Testis (tissue), 2 donors: ENCODE data around the gene UBP1.

ENCODE experiments used
- POLR2A ChIP-seq: fragments of 450-650 bp; IDR thresholded peaks from one replicate; pipeline ENCODE4 v1.6.1; 2017; ENCODE audit warnings: antibody characterized with exemption, mild to moderate bottlenecking, moderate library complexity
- TF ChIP-seq, protein P1 (sequence below), 3 experiments: fragments of 450-650 bp in 2 of 3; fragments of 200-600 bp in 1 of 3; sonication (generic) in 1 of 3; IDR thresholded peaks; one replicate each; pipeline ENCODE4 v1.5.1; 2016 to 2019; ENCODE audit warnings: antibody characterized with exemption in 3 of 3, mild to moderate bottlenecking in 2 of 3, moderate library complexity in 1 of 3

DNA sequence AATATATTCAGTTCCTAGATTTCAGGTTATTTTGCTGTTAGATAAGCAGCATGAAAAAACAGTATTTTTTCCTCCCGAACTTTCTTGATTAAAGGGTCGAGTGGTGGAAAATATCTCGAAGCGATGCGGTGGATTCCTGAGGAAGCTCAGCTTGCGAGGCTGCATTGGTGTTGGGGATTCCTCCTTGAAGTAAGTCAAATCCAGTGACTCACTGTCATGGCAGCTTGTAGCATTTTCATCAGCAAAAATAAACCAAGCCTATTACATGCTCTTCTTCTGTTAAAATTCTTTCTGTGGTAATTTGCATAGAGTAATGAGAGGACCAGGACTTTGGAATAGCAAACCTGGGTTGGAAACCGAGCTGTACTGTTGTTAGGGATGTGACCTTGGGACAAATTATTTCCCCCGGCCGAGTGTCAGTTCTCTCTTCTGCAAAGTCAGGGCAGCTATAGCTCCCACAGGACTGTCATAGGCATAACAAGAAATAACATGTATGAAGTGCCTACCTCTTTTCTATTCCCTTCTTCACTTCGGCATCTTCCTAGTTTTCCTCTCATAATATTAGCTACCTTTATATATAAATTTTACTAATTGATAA, 75.6 kb downstream of the UBP1 start:
- TF ChIP-seq, protein P1, sequence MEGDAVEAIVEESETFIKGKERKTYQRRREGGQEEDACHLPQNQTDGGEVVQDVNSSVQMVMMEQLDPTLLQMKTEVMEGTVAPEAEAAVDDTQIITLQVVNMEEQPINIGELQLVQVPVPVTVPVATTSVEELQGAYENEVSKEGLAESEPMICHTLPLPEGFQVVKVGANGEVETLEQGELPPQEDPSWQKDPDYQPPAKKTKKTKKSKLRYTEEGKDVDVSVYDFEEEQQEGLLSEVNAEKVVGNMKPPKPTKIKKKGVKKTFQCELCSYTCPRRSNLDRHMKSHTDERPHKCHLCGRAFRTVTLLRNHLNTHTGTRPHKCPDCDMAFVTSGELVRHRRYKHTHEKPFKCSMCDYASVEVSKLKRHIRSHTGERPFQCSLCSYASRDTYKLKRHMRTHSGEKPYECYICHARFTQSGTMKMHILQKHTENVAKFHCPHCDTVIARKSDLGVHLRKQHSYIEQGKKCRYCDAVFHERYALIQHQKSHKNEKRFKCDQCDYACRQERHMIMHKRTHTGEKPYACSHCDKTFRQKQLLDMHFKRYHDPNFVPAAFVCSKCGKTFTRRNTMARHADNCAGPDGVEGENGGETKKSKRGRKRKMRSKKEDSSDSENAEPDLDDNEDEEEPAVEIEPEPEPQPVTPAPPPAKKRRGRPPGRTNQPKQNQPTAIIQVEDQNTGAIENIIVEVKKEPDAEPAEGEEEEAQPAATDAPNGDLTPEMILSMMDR (IDR thresholded peaks at IDR 0.05): no peak
- TF ChIP-seq POLR2A: no peak
